HFFc6 (cell line): ENCODE measurements around the gene ZNF653. TPM values are rescaled to one million over a fixed set of nuclear protein-coding genes. Genes with fewer than 3 reads are reported as not detected.

Experiments
- DNase-seq: peaks from one replicate; pipeline ENCODE4 v3.0.0-alpha.2; 2018
- H3K27ac Mint-ChIP-seq: 2 replicates; pipeline ENCODE4 v1.8.0; 2020; ENCODE audit warnings: mild to moderate bottlenecking, mixed read lengths
- H3K27me3 Mint-ChIP-seq: 2 replicates; pipeline ENCODE4 v1.8.0; 2021; ENCODE audit warnings: mild to moderate bottlenecking, moderate library complexity, mixed read lengths; ENCODE audit not compliant: insufficient read depth
- H3K36me3 Mint-ChIP-seq: 2 replicates; pipeline ENCODE4 v1.8.0; 2021; ENCODE audit warnings: low read depth, mixed read lengths
- H3K4me1 Mint-ChIP-seq: 2 replicates; pipeline ENCODE4 v1.8.0; 2020; ENCODE audit warnings: low read depth, mixed read lengths
- H3K4me3 Mint-ChIP-seq: 2 replicates; pipeline ENCODE4 v1.8.0; 2020; ENCODE audit warnings: mild to moderate bottlenecking, moderate library complexity, mixed read lengths
- H3K9me3 Mint-ChIP-seq: 2 replicates; pipeline ENCODE4 v1.8.0; 2020; ENCODE audit warnings: mild to moderate bottlenecking, mixed read lengths
- total RNA-seq, 6 experiments: library from RNA; stranded (reverse); fragmentation: NEBNext Ultra II Directional; extraction: Animal tissue kit (Norgen Biotek cat#: 25700); gene quantifications; 2 replicates in 1 of 6; 3 replicates in 5 of 6; pipeline ENCODE4 v1.2.3, GENCODE V29; 2021
- TF ChIP-seq, protein P1 (sequence below): fragments of 200-600 bp; sonication (generic); IDR thresholded peaks from 2 replicates; pipeline ENCODE4 v1.5.0; 2021; ENCODE audit warnings: antibody characterized with exemption, mild to moderate bottlenecking

The ZNF653 gene
- total RNA-seq, 6 experiments from 2014 or later, result 4.7 to 6.3 (median 5.3) TPM

DNA sequence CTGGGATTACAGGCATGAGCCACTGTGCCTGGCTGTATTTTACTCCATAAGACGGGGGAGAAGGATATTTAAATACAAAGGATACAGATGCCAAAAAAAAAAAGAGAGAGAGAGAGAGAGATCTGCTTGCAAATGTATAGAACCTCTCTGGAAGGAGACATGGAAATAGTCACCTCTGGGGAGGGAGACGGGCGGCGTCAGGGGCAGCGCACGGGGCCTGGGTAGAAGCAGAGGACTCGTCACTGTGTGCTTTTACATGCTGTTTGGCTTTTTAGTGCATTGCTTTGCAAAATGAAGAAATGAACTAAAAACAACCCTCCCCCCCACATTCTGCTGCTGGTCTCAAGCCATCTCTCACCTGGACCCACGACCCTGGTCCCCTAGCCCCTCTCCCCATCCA, 4.8 kb upstream of the ZNF653 start:
- no peaks in the 10 kb centered on the region for H3K4me1 Mint-ChIP-seq
- no peak for DNase-seq
- TF ChIP-seq, protein P1, sequence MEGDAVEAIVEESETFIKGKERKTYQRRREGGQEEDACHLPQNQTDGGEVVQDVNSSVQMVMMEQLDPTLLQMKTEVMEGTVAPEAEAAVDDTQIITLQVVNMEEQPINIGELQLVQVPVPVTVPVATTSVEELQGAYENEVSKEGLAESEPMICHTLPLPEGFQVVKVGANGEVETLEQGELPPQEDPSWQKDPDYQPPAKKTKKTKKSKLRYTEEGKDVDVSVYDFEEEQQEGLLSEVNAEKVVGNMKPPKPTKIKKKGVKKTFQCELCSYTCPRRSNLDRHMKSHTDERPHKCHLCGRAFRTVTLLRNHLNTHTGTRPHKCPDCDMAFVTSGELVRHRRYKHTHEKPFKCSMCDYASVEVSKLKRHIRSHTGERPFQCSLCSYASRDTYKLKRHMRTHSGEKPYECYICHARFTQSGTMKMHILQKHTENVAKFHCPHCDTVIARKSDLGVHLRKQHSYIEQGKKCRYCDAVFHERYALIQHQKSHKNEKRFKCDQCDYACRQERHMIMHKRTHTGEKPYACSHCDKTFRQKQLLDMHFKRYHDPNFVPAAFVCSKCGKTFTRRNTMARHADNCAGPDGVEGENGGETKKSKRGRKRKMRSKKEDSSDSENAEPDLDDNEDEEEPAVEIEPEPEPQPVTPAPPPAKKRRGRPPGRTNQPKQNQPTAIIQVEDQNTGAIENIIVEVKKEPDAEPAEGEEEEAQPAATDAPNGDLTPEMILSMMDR, result no peak
- H3K27me3 Mint-ChIP-seq, result peaks cover 2% of the 10 kb centered on the region; the same call in 1 of the 2 replicates
- H3K27ac Mint-ChIP-seq, result no peak overlapping the region
- H3K4me3 Mint-ChIP-seq, result no peak overlapping the region
- H3K36me3 Mint-ChIP-seq, result no peaks in the 10 kb centered on the region
- H3K9me3 Mint-ChIP-seq, result no peaks in the 10 kb centered on the region

DNA sequence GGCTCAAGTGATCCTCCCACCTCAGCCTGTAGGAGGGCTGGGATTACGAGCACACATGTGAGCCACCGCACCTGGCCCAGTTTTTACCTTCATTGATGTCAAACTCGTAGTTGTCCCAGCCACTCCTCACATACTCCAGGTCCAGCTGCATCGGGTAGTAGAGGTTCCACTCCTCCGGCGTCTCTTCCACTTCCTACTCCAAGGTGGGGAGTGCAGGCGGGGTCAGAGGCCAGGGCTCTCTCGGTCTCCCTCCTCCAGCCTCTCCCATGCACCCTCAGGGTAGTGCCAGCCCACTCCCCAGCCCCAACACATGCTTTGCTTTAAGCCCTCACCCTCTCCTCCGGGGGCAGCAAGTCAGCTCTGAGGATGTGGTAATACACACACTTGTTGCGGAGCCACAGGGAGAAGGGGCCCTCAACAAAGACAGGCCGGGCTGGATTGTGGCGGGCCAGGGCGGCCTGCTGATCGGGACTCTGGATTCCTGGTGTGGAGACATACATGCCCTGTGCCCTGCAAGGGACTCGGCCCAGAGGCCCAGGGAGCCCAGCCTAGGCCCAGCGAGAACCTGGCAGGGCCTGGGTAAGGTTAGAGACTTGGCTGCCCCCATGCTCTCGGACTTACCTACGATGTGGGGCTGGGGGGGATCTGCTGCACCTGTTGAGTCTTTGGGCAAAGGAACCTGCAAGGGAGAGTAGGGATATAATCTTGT, 1.9 kb upstream of the ZNF653 start:
- H3K9me3 Mint-ChIP-seq, result no peaks in the 10 kb centered on the region
- H3K27ac Mint-ChIP-seq, result no peak overlapping the region
- no peak overlapping the region for H3K4me3 Mint-ChIP-seq
- H3K27me3 Mint-ChIP-seq, result peaks cover 6% of the 10 kb centered on the region; the same call in 1 of the 2 replicates
- H3K4me1 Mint-ChIP-seq, result peaks cover 8% of the 10 kb centered on the region
- TF ChIP-seq, protein P1, result no peak
- no peaks in the 10 kb centered on the region for H3K36me3 Mint-ChIP-seq
- DNase-seq, result no peak

DNA sequence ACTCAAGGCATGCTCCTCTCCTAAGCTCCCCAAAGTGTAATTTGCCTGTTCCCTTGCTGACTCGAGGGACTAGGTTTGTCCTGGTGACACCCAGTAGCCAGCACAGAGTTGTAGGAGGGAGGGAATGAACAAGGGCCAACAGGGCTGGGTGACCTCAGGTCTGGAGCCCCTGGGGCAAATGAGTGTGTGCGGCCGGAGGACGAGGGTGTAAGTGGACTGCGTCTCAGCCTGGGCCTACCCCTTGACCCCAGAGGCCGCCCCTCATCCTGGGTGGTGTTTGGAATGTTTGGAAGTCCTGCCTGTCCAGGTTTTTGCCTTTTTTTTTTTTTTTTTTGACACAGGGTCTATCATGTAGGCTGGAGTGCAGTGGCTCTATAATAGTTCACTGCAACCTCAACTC, 1.3 kb upstream of the ZNF653 start:
- peak overlapping the region; percentile 47; the same call in 1 of the 2 replicates for H3K4me3 Mint-ChIP-seq
- H3K9me3 Mint-ChIP-seq, result no peaks in the 10 kb centered on the region
- H3K27ac Mint-ChIP-seq, result no peak overlapping the region; the same call in 1 of the 2 replicates
- TF ChIP-seq, protein P1, result no peak
- H3K4me1 Mint-ChIP-seq, result peaks cover 8% of the 10 kb centered on the region
- peaks cover 6% of the 10 kb centered on the region; the same call in 1 of the 2 replicates for H3K27me3 Mint-ChIP-seq
- H3K36me3 Mint-ChIP-seq, result no peaks in the 10 kb centered on the region
- no peak for DNase-seq

DNA sequence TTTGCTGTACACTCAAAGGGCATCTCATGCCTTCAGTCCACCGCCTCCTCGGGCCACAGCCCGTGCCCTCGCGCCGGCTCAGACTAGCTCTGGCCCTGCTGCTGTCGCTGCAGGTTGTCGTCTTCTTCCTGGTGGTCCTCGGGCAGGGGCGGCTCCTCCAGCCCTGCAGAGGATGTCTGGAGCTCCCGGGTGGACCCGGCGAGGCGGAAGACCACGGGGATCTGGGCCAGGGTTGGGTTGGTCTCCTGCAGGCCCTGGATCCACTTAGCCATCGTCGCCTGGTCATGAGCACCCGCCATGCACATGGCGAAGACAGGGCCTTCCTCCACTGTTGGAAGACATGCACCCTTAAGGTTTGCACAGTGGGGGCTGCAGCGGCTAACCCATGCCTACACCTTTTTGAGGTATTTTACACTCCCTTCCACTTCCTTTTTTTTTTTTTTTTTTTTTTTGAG, 489 bp upstream of the ZNF653 start:
- peak overlapping the region; percentile 86 for H3K4me3 Mint-ChIP-seq
- peak overlapping the region; percentile 85; the same call in 1 of the 2 replicates for H3K27ac Mint-ChIP-seq

DNA sequence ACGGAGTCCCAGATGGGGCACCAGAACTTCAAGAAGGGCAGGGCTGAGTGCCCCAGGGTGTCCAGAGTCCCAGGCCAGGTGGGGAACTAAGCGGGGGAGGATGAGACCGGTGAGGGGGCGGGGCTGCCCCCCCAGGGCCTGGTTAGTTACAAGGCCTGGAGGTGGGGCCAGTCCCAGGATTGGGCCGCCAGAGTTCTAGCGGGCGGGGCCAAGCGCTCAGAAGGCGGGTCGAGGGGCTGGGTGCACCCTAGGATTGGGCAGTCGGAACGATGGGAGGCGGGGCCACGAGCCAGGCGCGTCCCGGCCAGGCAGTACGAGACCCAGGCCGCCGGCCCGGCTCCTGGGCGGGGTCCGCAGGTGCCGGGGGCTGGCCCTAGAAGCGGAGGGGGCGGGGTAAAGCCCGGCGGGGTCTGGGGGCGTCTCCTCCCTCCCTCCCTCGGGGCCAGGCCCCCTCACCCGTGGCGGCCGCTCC, 571 bp downstream of the ZNF653 start:
- Mint-ChIP-seq H3K27me3 (peaks cover 6% of the 10 kb centered on the region; the same call in 1 of the 2 replicates), H3K9me3 (no peaks in the 10 kb centered on the region), H3K4me3 (peak overlapping the region; percentile 86)

More for the DNA sequence above, 489 bp upstream of the ZNF653 start:
- Mint-ChIP-seq H3K36me3 (peaks cover 5% of the 10 kb centered on the region; the same call in 1 of the 2 replicates), H3K4me1 (peaks cover 8% of the 10 kb centered on the region), H3K27me3 (peaks cover 6% of the 10 kb centered on the region; the same call in 1 of the 2 replicates), H3K9me3 (no peaks in the 10 kb centered on the region)
- no peak for DNase-seq
- TF ChIP-seq, protein P1, result no peak

More for the DNA sequence above, 571 bp downstream of the ZNF653 start:
- peak; percentile 92 for DNase-seq
- Mint-ChIP-seq H3K36me3 (peaks cover 11% of the 10 kb centered on the region), H3K27ac (peak overlapping the region; percentile 79), H3K4me1 (peaks cover 8% of the 10 kb centered on the region)
- TF ChIP-seq, protein P1, result no peak
